HG03354 (cell line): ENCODE measurements around the gene ARHGAP19.

Experiments
- ATAC-seq: cut with Tn5 transposase; IDR thresholded peaks from one replicate; pipeline ENCODE4 v1.9.1; 2021; ENCODE audit warnings: mild to moderate bottlenecking; ENCODE audit not compliant: unreplicated experiment, poor library complexity, severe bottlenecking

Gene ARHGAP19

DNA sequence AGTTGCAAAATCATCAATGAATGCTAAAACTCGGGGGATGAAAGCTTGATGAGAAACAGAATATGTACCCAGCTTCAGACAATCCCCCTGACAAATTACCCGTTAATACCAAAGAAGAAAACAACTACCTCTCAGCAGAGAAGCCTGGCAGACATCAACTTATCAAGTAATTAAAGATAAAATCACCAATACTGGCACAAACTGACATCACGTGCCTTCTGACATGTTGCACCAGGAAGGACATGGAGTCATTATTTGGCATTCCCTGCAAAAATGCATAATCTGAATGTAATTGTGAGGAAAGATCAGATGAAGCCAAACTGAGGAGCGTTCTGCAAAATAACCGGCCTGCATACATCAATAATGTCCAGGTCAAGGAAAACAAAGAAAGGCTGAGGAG lies 114.4 kb downstream of the ARHGAP19 start:
- no peak for ATAC-seq

DNA sequence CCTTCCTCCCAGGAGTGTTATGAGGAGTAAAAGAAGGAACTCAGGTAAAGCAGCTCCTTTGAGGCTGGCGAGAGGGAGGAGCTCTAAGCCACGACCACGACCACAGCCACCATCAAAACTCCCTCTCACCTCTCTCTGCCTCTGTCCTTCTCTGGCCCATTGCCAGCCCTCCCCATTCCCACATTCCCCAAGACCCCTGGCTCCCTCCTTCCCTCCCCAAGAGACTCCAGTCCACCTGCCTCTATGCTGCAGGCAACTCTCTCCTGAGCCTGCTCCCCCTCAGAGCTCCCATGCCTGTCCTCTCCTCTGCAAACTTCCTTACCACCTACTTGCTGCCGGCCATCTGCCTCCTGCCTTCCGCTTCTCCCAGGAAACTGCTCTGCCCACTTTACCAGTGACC lies 116.2 kb downstream of the ARHGAP19 start:
- ATAC-seq, result no peak

DNA sequence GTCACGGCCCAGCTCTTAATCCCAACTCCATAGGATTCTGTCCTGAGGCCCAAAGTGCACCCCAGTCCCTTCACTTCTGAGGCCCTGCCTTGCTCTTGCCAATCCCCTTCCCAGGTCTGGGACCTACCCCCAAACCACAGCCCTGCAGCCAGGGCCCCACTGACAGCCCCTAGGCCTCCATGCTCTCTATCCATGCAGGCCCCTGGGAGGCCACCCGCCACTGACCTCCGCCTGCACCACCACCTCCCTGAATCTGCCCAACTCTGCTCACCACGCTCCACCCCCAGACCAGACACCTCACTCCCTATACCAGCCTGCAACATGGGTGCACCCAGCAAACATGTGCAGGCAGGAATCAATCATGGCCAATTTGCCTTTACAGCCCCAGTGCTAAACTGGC lies 116.9 kb downstream of the ARHGAP19 start:
- ATAC-seq, result no peak

DNA sequence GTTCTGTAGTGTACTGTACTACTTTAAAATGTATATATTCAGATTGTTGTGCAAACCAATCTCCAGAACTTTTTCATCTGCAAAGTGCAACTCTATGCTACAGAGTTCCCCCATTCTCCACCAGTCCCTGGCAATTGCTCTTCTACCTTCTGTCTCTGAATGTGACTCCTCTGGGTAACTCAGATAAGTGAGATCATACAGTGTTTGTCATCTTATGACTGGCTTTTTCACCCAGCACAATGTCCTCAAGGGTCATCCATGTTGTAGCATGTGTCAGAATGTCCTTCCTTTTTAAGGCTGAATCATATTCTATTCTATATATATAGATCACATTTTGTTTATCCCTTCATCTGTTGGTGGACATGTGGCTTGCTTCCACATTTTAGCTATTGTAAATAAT lies 117.5 kb downstream of the ARHGAP19 start:
- no peak for ATAC-seq

DNA sequence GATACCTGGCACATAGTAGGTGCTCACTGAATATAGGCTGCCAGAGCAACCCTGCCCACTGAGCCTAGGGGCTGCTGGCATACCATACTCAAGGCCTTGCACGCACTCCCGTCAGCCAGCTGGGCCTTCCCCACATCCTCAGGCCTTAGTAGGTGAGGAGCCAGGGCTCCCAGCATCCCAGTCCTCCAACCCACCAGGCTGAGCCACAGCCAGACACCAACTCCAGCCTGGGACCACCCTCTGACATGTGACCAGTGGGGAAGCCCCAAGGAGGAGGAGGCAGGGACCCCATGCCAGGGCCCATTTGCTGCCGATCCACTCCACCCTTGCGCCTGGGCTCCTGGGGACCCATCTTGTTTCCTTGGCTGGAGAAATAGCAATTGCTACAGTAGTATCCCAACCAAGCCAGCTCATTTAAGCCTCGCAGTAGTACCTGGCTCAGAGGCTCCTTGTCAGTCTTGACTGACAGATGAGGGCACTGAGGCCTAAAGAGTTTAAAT lies 118.1 kb downstream of the ARHGAP19 start:
- ATAC-seq, result no peak

DNA sequence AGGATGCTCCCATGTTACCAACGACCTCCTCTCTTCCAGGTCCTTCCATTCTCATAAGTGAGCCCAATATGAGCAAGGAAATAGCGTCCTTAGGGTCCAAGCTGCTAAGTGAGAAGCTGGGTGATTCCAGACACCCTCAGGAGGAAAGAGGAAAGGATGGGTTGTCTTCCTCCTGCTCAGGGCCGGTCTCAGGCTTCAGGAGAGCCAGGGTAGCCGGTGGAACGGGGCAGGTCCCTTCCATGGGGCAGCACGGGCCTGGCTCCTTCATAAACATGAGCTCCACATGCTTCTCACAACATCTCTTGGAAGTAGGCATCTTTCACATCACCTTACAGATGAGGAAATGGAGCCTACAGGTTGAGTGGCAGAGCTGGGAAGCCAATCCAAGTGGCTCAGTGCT lies 119.4 kb downstream of the ARHGAP19 start:
- ATAC-seq, result no peak
